Measurements from ENCODE around the gene CEP72.
"Not testable (repeated sequence)": the region's sequence is repeated elsewhere in the genome, so short reads cannot be mapped to it uniquely, and the experiment has no call there.

Gene CEP72, protein sequence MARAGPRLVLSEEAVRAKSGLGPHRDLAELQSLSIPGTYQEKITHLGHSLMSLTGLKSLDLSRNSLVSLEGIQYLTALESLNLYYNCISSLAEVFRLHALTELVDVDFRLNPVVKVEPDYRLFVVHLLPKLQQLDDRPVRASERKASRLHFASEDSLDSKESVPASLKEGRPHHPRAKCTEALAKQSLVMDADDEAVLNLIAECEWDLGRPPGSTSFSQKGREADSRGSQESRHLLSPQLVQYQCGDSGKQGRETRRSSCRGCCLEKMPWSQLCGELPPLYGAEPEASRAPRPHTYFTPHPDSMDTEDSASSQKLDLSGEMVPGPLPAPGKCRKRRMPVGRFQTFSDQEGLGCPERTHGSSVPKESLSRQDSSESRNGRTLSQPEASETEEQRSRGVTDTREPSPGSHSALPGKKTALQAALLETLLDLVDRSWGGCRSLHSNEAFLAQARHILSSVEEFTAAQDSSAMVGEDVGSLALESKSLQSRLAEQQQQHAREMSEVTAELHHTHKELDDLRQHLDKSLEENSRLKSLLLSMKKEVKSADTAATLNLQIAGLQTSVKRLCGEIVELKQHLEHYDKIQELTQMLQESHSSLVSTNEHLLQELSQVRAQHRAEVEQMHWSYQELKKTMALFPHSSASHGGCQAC

DNA sequence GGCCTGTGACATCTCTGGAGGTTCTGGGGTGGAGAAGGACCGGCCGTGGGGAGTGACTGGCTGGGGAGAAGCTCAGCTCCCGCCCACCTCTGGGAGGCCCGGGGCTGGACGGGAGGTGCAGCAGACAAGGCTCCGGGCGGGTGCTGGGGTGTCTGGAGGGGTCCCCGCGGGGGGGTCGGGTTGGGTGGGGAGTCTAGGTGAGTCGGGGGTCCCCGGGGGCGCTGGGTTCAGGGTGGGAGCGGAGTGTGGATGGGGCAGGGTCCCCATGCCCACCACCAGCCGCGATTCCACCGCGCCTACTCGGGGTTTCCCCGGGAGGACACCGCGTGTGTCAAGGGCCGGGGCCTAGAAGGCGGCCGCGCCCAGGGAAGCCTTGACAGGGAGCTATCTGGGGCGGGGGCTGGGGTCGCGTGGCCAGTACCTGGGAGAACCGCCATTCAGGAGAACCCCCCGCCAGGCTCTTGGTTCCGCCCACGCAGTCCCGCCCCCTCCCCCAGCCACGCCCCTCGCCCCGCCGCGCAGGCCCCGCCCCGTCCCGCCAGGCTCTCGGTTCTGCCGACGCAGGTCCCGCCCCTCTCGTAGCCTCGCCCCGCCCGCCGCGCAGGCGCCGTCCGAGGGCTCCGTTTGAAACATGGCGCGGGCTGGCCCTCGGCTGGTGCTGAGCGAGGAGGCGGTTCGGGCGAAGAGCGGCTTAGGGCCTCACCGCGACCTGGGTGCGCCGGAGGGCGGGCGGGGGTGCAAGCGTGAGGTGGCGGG lies at the start of gene CEP72:
TSS of gene CEP72 (plus strand) at position 610 of the 756 bp plus-strand sequence. CDS start at position 632, 22 bp downstream.
- peak; percentile 95 for DNase-seq

DNA sequence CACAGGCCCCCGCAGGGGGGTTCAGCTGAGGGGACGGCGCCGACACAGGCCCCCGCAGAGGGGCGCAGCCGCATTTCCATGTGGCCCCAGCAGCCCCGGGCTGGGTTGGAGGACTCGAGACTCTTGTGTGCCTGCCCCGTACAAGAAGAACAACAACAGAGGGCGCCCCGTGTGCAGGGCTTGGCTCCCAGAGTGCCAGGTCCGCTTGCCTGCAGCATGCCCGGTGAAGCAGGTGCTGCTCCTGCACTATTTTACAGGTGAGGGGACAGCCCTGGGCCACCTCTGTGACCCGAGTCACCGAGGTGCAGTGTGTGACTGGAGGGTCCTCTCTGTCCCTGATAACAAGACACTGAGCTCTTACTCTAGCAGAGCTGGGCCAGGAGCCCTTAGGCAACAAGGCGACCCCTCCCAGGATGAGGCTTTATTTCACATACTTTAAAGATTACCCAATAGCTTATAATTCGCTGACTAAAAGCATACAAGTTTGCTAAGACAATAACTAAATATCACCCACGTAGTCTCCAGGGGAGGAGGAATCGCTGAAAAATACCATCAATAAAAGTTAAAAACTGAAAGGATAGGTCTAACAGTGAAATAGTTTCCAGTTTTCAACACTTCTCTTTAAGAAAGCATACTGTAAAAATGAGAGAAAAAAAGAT lies 46.2 kb upstream of the CEP72 start:
- peak; percentile 50 for DNase-seq

DNA sequence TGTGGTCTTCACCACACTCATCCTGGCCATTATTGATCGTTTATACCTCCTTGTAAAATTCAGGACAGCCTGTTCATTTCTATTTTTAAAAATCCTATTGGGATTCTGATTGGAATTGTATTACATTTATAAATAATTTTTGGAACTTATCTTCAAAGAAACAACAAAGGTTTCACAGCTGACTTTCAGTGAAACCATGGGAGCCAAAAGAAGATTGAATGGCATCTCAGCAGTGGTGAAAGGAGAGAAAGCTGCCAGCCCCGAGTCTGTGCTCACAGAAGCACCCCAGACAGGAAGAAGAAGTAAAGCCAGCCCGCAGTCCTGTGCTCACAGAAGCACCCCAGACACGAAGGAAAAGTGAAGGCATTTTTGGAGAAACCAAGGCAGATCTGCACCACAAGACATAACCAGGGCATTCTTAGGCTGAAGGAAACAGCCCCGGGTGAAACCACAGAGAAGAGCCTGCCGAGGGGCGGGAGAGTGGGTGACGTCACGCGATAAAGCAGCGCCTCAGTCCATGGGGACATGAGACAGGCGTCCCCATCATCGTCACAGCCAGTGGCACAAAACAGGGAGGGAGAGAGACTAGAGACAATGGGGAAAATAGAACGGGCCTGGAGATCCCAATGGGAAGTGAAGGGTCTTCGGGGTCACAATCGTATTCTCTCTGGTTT lies 45.4 kb upstream of the CEP72 start:
- DNase-seq, result no peak

DNA sequence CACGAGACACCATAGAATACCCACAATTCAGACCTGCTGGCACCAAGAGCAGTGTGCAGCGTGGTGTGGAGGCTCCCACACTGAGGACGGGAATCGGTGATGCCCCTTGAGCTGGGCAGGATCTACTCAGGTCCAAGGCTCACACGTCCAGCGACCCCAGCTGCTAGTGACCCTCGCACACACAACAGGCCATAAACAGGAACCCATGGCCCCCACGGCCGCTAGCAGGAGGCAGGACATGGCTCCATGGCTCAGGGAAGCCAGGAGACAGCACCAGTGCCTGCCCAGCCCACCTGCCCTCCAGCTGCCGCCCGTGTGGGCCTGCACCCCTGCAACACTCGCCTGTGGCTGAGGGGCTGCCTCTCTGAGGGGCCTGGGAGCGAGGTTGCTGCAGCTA lies 44.5 kb upstream of the CEP72 start:
- no peak for DNase-seq

DNA sequence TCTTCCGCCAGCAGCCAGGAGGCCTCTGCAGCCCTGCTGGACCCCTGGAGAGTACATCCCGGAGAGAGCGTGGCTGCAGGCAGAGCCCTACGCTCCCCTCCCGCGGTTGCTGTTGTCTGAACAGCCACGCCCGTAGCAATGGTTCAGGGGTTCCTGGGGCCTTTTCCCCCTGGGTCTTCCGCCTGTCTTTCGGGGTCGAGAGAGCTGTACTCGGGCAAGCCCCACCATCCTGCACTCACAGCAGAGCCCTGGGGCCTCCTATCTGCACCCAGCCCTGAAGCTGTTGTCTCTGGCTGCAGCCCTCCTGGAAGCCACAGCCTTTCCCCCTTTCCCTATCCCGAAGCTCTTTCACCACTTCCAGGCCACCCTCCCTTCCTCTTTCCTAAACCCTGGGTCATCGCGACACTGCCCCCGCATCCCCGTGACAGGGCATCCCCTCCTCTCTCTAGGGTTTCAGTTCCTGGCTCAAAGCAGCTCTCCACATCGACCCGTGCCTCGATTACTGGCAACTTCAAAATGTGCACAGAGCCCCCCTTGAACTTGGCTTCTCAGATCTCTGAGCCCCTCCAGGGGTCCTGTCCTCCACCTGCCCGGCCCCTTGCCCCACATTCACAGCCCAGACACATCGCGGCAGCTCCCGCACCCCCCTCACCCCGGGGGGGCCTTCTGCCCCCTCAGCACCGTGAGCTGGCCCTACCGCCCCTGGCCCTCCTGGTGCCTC lies 43.9 kb upstream of the CEP72 start:
- no peak for DNase-seq

DNA sequence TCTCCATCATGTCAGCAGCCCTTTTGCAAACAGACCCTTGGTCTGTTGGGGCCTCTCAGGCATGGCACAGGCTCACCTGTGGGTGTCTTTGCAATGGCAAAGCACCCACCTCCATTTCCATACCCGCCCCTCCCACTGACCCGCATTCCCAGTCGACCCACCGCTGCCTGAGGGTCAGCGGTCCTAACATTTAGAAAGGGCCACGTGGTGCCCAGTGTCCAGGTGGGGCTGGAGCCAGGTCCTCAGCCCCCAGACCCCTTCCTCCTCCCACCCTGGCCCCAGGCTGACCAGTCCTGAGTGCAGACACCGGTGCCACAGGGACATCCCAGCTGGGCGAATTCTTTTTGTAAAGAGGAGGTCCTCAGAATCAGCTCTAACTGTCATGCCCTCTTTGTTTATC lies 43.3 kb upstream of the CEP72 start:
- no peak for DNase-seq

DNA sequence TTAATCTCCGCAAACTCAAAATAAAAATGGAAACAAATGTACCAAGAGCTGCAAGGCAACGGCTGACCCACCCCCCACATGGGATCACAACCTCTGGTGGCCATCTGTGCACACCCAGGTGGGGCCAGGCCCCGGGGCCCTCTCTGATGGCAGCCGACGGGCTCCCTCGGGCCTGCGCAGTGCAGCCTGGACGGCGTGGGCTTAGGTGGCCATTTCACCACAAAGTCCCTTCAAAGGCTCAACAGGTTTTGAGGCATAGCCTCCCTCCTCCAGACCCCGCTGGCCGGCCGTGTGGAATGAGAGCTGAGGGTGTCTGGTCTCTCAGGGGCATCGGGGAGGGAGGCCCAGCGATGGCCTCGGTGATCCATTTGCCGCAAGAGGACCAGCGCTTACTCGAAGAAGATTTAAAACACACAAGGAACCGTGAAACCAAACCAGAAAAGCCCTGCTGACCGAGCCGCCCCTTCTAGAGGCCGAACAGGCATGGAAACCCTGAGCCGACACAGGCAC lies 42.7 kb upstream of the CEP72 start:
- DNase-seq, result no peak

DNA sequence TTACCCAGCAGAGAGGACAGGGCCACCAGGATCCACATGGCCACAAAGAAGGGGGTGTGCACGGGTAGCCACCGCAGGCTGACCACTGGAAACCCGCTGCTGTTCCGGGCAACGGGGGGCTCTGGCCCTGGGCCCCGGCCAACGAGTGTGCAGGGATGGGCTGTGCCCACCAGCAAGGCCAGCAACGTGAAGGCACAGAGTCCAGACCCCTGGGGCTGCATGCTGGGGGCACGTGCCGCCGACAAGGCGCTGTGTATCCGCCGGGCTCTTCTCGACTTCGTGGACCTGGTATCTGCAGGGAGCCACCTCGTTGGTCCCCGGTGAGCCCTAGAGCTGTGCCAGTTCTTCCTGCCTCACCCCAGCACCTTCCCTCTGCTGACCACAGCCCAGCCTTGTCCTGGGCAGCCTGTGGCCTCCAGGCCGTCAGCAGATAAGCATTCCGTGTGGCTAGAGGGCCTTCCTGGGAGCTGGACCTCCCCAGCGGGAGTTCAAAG lies 42.2 kb upstream of the CEP72 start:
- no peak for DNase-seq

DNA sequence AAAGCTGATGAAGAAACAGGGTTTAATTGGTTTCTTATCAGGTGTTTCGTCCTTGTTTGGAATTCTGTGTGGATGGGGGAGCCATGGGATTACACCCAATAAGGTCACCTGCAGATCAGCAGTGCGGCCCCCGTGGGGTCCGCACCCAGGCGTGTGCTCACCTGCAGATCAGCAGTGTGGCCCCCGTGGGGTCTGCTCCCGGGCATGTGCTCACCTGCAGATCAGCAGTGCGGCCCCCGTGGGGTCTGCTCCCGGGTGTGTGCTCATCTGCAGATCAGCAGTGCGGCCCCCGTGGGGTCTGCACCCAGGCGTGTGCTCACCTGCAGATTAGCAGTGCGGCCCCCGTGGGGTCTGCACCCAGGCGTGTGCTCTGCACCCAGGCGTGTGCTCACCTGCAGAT lies 41.7 kb upstream of the CEP72 start:
- DNase-seq, result no peak

DNA sequence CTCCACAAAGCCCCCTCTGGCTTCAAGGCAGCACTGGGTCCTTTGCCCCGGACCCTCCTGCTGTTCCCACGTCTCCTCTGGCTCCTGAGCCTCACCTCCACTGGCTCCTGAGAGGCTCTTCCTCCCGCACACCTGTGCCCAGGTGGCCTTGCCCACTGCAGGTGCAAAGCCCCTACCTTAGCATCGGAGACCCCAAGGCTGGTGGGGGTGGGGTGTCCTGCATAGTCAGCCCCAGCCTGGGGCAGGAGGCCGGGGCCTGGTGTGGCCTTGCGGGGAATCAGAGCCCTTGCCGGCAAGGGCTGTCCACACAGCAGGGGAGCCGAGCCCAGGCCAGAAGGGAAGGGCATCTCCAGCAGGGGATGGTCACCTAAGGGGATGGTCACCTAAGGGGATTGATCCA lies 41.3 kb upstream of the CEP72 start:
- no peak for DNase-seq

DNA sequence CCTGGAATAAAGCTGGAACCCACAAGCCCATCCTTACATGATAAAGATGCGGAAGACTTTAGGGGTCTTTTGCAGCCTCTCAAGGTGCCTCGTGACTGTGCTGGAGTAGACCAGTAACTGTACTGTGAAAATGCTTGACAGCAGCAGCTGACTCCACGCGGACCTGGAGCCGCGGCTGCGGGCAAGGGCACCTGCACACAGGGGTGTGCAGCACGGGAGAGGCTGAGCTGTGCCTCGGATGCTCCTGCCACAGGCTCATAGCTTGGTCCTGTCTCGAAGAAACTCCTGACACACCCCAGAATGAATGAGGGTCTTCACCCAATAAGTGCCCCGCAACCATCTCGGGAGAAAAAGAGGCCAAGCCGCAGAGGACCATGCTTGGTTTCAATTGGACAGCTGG lies 40.3 kb upstream of the CEP72 start:
- DNase-seq, result no peak

DNA sequence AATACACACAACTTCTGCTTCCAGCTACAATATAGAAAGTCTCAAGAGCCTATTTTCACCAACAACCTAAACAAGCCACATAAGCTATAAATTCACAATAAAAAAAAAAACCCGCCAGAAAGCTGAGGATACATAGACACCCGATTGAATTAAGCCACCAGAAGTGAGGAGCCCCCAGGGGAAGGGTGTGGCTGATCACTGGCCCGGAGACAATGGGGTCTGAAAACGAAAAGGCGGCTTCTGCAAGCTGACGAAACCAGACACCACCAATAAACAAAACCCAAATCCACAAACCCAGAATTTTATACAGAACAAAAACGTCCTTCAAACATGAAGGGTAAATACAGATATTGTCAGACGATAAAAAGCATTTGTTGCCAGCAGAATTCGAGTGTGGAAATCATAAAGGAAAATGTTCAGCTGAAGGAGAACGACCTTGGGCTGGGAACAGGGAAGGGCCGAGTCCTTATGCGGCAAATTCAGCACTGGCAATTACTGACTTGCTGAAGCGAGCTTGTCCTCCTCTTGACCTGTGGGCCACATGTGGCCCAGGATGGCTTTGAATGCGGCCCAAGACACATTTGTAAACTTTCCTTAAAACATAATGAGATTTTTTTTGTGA lies 39.6 kb upstream of the CEP72 start:
- no peak for DNase-seq

DNA sequence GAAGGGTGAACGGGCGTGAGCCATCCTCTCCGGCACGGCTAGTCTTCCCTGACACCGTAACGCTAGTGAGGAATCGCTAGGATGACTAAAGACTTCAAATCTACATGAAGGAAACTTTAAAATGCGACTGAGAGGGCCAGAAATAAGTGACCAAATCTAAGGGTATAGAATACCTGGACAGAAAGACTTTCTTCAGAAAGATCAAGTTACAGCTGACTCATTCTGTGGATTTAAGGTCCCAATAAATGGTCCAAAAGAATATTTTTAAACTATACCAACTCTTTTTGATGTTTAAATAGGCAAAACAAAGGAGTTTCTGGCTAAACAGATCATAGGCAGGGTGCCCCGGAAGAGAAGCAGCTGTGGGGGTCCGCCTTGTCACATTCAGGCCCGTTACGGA lies 38.9 kb upstream of the CEP72 start:
- no peak for DNase-seq

DNA sequence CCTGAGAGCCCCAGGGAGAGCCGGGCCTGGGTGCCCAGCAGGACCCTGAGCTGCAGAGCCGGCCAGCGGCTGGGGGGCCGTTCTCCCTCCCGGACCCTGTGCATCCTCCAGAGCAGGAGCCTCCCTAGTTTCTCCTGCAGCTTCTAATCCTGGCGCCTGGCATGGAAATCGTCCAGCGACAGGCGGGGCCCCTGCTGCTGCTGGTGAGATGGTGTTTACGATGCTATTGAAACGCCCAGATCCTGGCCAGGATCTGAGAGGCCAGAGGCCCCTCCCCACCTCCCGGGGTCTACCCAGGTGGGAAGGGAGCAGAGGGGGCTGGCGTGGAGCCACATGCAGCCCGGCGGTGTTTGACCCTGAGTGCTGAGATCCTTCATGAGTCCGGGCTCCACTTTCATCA lies 38.2 kb upstream of the CEP72 start:
- no peak for DNase-seq

DNA sequence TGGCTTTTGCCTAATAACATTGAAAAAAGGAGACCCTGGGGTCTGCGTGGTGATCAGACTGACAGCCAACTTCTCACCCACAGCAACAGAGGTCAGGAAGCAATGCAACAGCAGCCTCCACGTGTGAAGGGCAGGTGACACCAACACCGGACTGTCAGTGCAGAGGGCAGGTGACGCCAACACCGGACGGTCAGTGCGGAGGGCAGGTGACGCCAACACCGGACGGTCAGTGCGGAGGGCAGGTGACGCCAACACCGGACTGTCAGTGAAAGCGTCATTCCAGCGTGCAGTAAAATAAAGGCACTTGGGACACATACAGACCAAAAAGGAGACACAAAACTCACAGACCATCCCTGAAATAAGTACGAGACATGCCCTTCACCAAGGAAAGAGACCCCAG lies 37.2 kb upstream of the CEP72 start:
- no peak for DNase-seq

DNA sequence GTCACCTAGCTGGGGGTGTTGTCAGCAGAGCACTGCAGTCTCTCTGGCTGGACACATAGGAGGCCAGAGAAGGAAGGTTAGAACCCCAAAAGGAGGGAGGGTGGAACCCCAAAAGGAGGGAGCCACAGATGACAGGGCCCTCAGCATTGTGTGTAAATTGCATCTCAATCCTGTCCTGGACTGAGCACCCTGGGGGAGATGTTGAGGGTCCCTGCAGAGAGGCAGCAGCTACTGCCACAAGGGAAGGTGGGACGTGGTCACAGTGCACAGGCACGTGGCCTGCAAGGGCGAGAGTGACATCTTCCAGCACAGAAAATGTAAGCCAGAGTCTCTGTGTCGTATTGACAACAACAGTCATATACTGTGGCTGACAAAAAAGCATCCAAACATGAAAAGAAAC lies 36.5 kb upstream of the CEP72 start:
- DNase-seq, result no peak

DNA sequence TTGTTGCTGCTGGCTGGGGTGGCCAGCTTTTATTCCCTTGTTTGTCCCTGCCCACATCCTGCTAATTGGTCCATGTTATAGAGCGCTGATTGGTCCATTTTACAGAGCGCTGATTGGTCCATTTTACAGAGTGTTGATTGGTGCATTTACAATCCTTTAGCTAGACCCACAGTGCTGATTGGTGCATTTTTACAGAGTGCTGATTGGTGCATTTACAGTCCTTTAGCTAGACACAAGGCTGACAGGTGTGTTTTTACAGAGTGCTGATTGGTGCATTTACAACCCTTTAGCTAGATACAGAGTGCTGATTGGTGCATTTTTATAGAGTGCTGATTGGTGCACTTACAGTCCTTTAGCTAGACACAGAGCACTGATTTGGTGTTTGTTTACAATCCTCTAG lies 34.9 kb upstream of the CEP72 start:
- DNase-seq, result not testable (repeated sequence)

DNA sequence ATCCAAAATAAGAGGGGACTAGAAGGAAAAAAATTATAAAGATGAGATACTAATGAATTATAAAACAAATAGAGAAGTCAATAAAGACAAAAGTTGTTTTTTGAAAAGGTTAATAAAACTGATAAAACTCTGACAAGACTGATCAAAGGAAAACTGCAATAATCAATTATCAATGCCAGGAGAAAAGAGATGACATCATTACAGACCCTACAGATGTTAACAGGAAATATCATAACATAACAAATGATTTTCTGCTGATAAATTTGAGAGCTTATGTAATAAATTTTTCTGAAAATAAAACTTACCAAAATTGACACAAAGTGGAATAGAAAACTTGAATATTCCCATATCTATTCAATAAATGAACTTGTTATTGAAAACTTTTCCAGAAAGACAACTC lies 34.3 kb upstream of the CEP72 start:
- no peak for DNase-seq

DNA sequence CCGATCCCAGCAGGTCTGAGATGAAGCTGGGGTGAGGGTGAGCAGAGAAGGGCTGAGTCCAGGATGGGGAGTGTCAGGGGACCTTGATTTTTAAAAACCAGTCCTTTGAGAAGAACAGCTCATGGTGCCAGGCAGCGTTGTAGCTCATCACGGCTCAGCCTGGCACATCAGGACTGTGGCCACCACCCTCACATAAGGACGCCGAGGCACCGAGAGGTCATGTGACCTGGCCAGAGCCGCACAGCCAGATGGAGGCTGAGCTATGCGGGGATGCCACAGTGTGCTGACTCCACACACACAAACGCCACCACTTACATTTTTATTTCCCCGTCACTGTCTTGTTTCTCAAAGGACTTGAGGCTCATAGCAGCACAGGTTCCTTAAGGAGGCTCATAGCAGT lies 32.9 kb upstream of the CEP72 start:
- no peak for DNase-seq

DNA sequence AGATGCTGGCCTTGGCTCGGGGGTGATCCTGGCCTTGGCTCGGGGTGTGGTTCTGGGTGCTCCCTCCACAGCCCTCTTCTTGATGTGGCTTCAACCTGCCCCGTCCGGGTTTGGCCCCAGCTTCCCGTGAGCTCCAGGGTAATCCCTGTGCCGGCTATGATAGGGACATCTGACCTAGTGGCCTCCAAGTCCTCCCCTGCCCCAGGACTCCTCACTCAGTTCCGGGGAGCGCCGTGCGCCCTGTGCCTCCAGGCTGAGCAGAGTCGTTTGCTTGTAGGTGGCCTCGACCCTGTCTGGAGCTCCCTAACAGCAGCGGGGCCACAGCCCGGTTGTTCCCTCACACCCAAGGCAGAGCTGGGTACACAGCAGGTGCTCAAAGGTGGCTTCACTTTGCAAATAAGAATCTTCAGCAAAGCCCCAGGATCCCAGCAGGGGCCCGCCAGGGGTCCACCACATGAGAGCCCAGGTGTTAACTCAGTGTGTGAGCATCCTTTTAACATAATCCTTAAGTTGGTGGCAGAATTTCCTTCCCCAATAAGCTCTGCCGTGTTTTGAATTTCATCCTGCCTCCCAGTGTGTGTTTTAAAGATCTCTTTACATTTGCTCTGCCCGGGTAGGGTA lies 32.3 kb upstream of the CEP72 start:
- DNase-seq, result no peak

DNA sequence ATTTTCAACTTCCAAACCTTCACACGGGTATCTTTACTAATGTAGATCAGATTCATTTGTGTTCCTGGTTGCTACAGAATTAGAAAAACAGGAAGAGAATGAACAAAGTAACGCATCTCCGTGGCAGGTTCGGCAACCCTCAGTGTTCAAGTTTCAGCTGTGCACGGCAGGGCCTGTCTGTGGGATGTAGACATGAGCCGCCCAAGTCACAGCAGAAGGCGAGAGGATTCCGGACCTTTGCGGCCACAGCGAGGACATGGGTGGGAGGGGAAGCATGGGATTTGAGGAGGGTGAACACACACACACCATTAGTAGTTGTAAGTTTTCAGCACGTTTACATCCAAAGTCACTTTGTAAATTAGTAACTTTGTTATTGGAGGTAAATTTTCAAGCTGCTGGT lies 31.7 kb upstream of the CEP72 start:
- no peak for DNase-seq
